ENCODE results near the gene EXTL1.

EXTL1 gene

GRCh38 chr1:26060832-26061574 is 39.4 kb downstream of the EXTL1 start:
- ATAC-seq (replicated peaks; ENCODE audit: extremely low read depth, poor library complexity, severe bottlenecking): no peak
- no peaks in the 10 kb centered on the region for H3K9me3 Mint-ChIP-seq
- H3K27me3 Mint-ChIP-seq: peaks cover 72% of the 10 kb centered on the region
- H3K27ac Mint-ChIP-seq (ENCODE audit: low read depth): no peak overlapping the region
- DNase-seq (ENCODE audit: low spot score in 2 of 2): no peak
- no peaks in the 10 kb centered on the region for H3K4me1 Mint-ChIP-seq
- no peaks in the 10 kb centered on the region for H3K36me3 Mint-ChIP-seq (ENCODE audit: insufficient read depth)
- no peak overlapping the region for H3K4me3 Mint-ChIP-seq

- H3K9me3 Mint-ChIP-seq: no peaks in the 10 kb centered on the region
- no peaks in the 10 kb centered on the region for H3K4me1 Mint-ChIP-seq
- H3K36me3 Mint-ChIP-seq (ENCODE audit: insufficient read depth): no peaks in the 10 kb centered on the region
- no peak for DNase-seq (ENCODE audit: low spot score in 2 of 2)
- H3K4me3 Mint-ChIP-seq: no peak overlapping the region
- peaks cover 71% of the 10 kb centered on the region for H3K27me3 Mint-ChIP-seq
- H3K27ac Mint-ChIP-seq (ENCODE audit: low read depth): no peak overlapping the region
- no peak for ATAC-seq (replicated peaks; ENCODE audit: extremely low read depth, poor library complexity, severe bottlenecking)
Observed at GRCh38 chr1:26064553-26064952, 43.0 kb downstream of the EXTL1 start.

- H3K4me1 Mint-ChIP-seq: no peaks in the 10 kb centered on the region
- H3K4me3 Mint-ChIP-seq: no peak overlapping the region
- no peaks in the 10 kb centered on the region for H3K36me3 Mint-ChIP-seq (ENCODE audit: insufficient read depth)
- ATAC-seq (replicated peaks; ENCODE audit: extremely low read depth, poor library complexity, severe bottlenecking) (no peak), DNase-seq (ENCODE audit: low spot score in 2 of 2) (no peak)
- no peak overlapping the region for H3K27ac Mint-ChIP-seq (ENCODE audit: low read depth)
- peaks cover 58% of the 10 kb centered on the region for H3K27me3 Mint-ChIP-seq
- H3K9me3 Mint-ChIP-seq: no peaks in the 10 kb centered on the region
Observed at GRCh38 chr1:26066160-26066559, 44.6 kb downstream of the EXTL1 start.

GRCh38 chr1:26066857-26067256 is 45.3 kb downstream of the EXTL1 start:
- H3K36me3 Mint-ChIP-seq (ENCODE audit: insufficient read depth): no peaks in the 10 kb centered on the region
- H3K4me1 Mint-ChIP-seq: no peaks in the 10 kb centered on the region
- no peak overlapping the region for H3K4me3 Mint-ChIP-seq
- DNase-seq (ENCODE audit: low spot score in 2 of 2) (no peak), ATAC-seq (replicated peaks; ENCODE audit: extremely low read depth, poor library complexity, severe bottlenecking) (no peak)
- no peak overlapping the region for H3K27ac Mint-ChIP-seq (ENCODE audit: low read depth)
- H3K9me3 Mint-ChIP-seq: no peaks in the 10 kb centered on the region
- H3K27me3 Mint-ChIP-seq: peaks cover 65% of the 10 kb centered on the region

- ATAC-seq (replicated peaks; ENCODE audit: extremely low read depth, poor library complexity, severe bottlenecking): no peak
- H3K4me3 Mint-ChIP-seq: no peak within 1 kb of the TSS
- no peaks in the 10 kb centered on the region for H3K4me1 Mint-ChIP-seq
- H3K27me3 Mint-ChIP-seq: peaks cover 71% of the 10 kb centered on the region
- DNase-seq (ENCODE audit: low spot score in 2 of 2): no peak
- H3K36me3 Mint-ChIP-seq (ENCODE audit: insufficient read depth): no peaks in the 10 kb centered on the region
- no peak within 1 kb of the TSS for H3K27ac Mint-ChIP-seq (ENCODE audit: low read depth)
- H3K9me3 Mint-ChIP-seq: no peaks in the 10 kb centered on the region
Observed at GRCh38 chr1:26067432-26067911, 45.9 kb downstream of the EXTL1 start, which contains the start of gene TRIM63. TSS of gene TRIM63 (minus strand) at chr1:26067630. CDS start at chr1:26067494, 136 bp downstream.

- ATAC-seq (replicated peaks; ENCODE audit: extremely low read depth, poor library complexity, severe bottlenecking) (no peak), DNase-seq (ENCODE audit: low spot score in 2 of 2) (no peak)
- no peaks in the 10 kb centered on the region for H3K36me3 Mint-ChIP-seq (ENCODE audit: insufficient read depth)
- no peak overlapping the region for H3K27ac Mint-ChIP-seq (ENCODE audit: low read depth)
- H3K4me1 Mint-ChIP-seq: no peaks in the 10 kb centered on the region
- H3K27me3 Mint-ChIP-seq: peaks cover 76% of the 10 kb centered on the region
- H3K4me3 Mint-ChIP-seq: no peak overlapping the region
- H3K9me3 Mint-ChIP-seq: no peaks in the 10 kb centered on the region
Observed at GRCh38 chr1:26069941-26070295, 48.3 kb downstream of the EXTL1 start.

GRCh38 chr1:26070296-26070962 is 48.9 kb downstream of the EXTL1 start:
- no peak for ATAC-seq (replicated peaks; ENCODE audit: extremely low read depth, poor library complexity, severe bottlenecking)
- Mint-ChIP-seq H3K36me3 (ENCODE audit: insufficient read depth) (no peaks in the 10 kb centered on the region), H3K27ac (ENCODE audit: low read depth) (no peak overlapping the region), H3K4me1 (no peaks in the 10 kb centered on the region), H3K27me3 (peaks cover 74% of the 10 kb centered on the region), H3K4me3 (no peak overlapping the region), H3K9me3 (no peaks in the 10 kb centered on the region)
- DNase-seq (ENCODE audit: low spot score in 2 of 2): no peak

DNA sequence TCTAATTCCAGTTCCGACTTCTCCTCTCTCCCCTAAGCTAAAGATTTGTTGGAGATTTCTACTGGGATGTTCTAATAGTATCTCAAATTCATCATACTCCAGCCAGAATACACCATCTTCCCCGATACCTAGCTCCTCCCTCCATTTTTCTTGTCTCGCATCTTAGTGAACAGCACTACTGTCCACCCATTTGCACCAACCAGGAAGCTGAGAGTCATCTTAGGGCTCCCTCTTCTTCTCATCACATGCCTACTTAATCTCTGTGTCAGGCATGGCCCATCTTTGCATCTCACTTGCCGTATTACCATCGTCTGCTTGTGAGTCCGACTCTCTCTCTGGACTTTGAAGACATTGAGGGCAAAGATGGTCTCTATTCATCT is 49.4 kb downstream of the EXTL1 start:
- H3K9me3 Mint-ChIP-seq: no peaks in the 10 kb centered on the region
- DNase-seq (ENCODE audit: low spot score in 2 of 2) (no peak), ATAC-seq (replicated peaks; ENCODE audit: extremely low read depth, poor library complexity, severe bottlenecking) (no peak)

DNA sequence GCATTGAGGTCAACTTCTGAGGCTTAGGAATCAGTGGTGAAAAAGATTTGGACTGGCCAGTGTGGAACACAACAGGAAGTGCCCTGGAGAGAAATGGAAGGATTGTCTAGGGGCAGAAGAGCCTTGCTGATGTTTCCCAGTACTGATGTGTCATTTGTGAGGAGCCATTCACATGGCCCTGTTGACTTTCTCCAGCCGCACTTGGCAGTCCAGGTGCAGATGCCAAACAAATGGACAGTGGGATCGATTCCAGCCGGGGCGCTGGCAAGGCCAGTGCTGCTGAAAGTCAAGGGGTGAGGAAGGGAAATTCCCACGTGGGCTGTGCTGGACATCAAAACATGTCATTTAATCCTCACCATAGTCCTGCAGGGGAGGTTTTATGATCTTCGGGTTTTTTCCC is 50.7 kb downstream of the EXTL1 start:
- ATAC-seq (replicated peaks; ENCODE audit: extremely low read depth, poor library complexity, severe bottlenecking) (no peak), DNase-seq (ENCODE audit: low spot score in 2 of 2) (no peak)
- H3K9me3 Mint-ChIP-seq: no peaks in the 10 kb centered on the region
- H3K4me3 Mint-ChIP-seq: no peak overlapping the region
- no peak overlapping the region for H3K27ac Mint-ChIP-seq (ENCODE audit: low read depth)
- H3K4me1 Mint-ChIP-seq: no peaks in the 10 kb centered on the region
- peaks cover 75% of the 10 kb centered on the region for H3K27me3 Mint-ChIP-seq
- no peaks in the 10 kb centered on the region for H3K36me3 Mint-ChIP-seq (ENCODE audit: insufficient read depth)

More for the DNA sequence above, 49.4 kb downstream of the EXTL1 start:
- peaks cover 74% of the 10 kb centered on the region for H3K27me3 Mint-ChIP-seq
- H3K4me3 Mint-ChIP-seq: no peak overlapping the region
- no peaks in the 10 kb centered on the region for H3K4me1 Mint-ChIP-seq
- H3K27ac Mint-ChIP-seq (ENCODE audit: low read depth): no peak overlapping the region
- no peaks in the 10 kb centered on the region for H3K36me3 Mint-ChIP-seq (ENCODE audit: insufficient read depth)

DNA sequence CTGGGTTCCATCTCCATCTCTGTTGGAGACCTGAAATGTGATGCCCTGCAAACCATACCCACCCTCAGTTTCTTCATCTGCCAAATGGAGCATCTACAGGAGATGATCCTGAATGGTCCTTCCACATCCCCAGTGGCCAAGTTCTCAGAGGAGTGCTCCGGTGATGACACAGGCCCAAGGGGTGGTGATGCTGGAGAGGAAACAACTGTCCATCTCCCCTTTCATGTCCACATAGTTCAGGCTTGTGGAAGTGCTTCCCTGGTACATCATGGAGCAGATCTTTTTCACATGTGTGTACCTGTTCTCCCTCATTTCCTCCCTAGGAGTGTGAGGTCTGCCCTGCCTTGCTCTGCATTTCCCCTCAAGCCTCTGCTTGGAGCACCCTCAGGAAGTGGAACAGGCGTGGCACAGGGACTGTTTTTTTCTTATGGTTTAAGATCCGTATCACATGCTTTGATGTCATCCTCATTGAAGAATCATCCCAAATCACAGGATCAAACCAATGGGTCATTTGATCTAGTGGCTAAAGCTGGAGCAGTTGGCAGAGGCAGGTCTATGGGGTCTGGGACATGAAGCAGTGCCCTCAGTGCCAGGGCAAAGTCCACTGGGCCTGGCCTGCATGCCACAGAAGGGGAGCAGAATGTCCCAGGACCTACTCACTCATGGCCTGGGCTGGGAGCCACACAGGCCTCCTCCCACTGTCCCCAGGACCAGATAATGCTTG is 54.0 kb downstream of the EXTL1 start:
- H3K4me3 Mint-ChIP-seq: no peak overlapping the region
- peaks cover 81% of the 10 kb centered on the region for H3K27me3 Mint-ChIP-seq
- no peak for DNase-seq (ENCODE audit: low spot score in 2 of 2)
- H3K36me3 Mint-ChIP-seq (ENCODE audit: insufficient read depth): no peaks in the 10 kb centered on the region
- H3K27ac Mint-ChIP-seq (ENCODE audit: low read depth): no peak overlapping the region
- no peak for ATAC-seq (replicated peaks; ENCODE audit: extremely low read depth, poor library complexity, severe bottlenecking)
- no peaks in the 10 kb centered on the region for H3K9me3 Mint-ChIP-seq
- H3K4me1 Mint-ChIP-seq: no peaks in the 10 kb centered on the region

- Mint-ChIP-seq H3K36me3 (ENCODE audit: insufficient read depth) (no peaks in the 10 kb centered on the region), H3K4me3 (no peak overlapping the region), H3K27ac (ENCODE audit: low read depth) (no peak overlapping the region), H3K27me3 (peaks cover 66% of the 10 kb centered on the region), H3K9me3 (no peaks in the 10 kb centered on the region), H3K4me1 (no peaks in the 10 kb centered on the region)
- DNase-seq (ENCODE audit: low spot score in 2 of 2) (no peak), ATAC-seq (replicated peaks; ENCODE audit: extremely low read depth, poor library complexity, severe bottlenecking) (no peak)
Observed at GRCh38 chr1:26077524-26077923, 55.9 kb downstream of the EXTL1 start.

GRCh38 chr1:26078286-26079177 is 57.0 kb downstream of the EXTL1 start:
- ATAC-seq (replicated peaks; ENCODE audit: extremely low read depth, poor library complexity, severe bottlenecking) (no peak), DNase-seq (ENCODE audit: low spot score in 2 of 2) (no peak)
- no peaks in the 10 kb centered on the region for H3K4me1 Mint-ChIP-seq
- no peaks in the 10 kb centered on the region for H3K36me3 Mint-ChIP-seq (ENCODE audit: insufficient read depth)
- H3K27me3 Mint-ChIP-seq: peaks cover 63% of the 10 kb centered on the region
- H3K9me3 Mint-ChIP-seq: no peaks in the 10 kb centered on the region
- H3K4me3 Mint-ChIP-seq: no peak overlapping the region
- no peak overlapping the region for H3K27ac Mint-ChIP-seq (ENCODE audit: low read depth)
